GM19468 (cell line): Measurements from ENCODE around the gene DUS1L.

Experiments
- ATAC-seq: cut with Tn5 transposase; IDR thresholded peaks from one replicate; pipeline ENCODE4 v1.9.1; 2021; ENCODE audit warnings: mild to moderate bottlenecking, moderate library complexity, moderate number of reproducible peaks; ENCODE audit not compliant: unreplicated experiment; ENCODE audit errors: extremely low read depth

DUS1L gene

GRCh38 chr17:82089723-82090548 is 24.3 kb upstream of the DUS1L start:
- ATAC-seq = no peak

- ATAC-seq = no peak
Measured at GRCh38 chr17:82088838-82089722, 23.5 kb upstream of the DUS1L start.

- ATAC-seq = no peak
Measured at GRCh38 chr17:82087961-82088837, 22.6 kb upstream of the DUS1L start.

- no peak for ATAC-seq
Measured at GRCh38 chr17:82086941-82087906, 21.6 kb upstream of the DUS1L start.

- no peak for ATAC-seq
Measured at GRCh38 chr17:82085931-82086764, 20.5 kb upstream of the DUS1L start.

GRCh38 chr17:82085031-82085861 is 19.6 kb upstream of the DUS1L start:
- ATAC-seq = no peak

- no peak for ATAC-seq
Measured at GRCh38 chr17:82084373-82085030, 18.9 kb upstream of the DUS1L start.

GRCh38 chr17:82083533-82084359 is 18.1 kb upstream of the DUS1L start:
- no peak for ATAC-seq

- ATAC-seq = no peak
Measured at GRCh38 chr17:82083009-82083408, 17.4 kb upstream of the DUS1L start.

GRCh38 chr17:82082456-82082855 is 16.9 kb upstream of the DUS1L start:
- ATAC-seq = no peak

GRCh38 chr17:82081966-82082365 is 16.4 kb upstream of the DUS1L start:
- ATAC-seq = no peak

- ATAC-seq = no peak
Measured at GRCh38 chr17:82081546-82081945, 15.9 kb upstream of the DUS1L start.

- ATAC-seq = no peak
Measured at GRCh38 chr17:82080789-82081464, 15.3 kb upstream of the DUS1L start.

GRCh38 chr17:82080048-82080788 is 14.6 kb upstream of the DUS1L start:
- no peak for ATAC-seq
